Spinal cord (tissue), 10 donors: ENCODE results near the gene FAM168A. TPM values are rescaled to one million over a fixed set of nuclear protein-coding genes. Genes with fewer than 3 reads are reported as not detected.

Source experiments
- DNase-seq, 6 donors: peaks; one replicate each; pipeline versions ENCODE4 v3.0.0 to v3.0.0-alpha.2; 2013 to 2015; ENCODE audit warnings: low spot score in 6 of 6, low read depth in 4 of 6
- H3K27ac ChIP-seq: one replicate; pipeline ENCODE4 v1.5.1; 2013; ENCODE audit warnings: low read depth, low read length, control low read depth
- H3K27me3 ChIP-seq: one replicate; pipeline ENCODE4 v1.6.1; 2013; ENCODE audit warnings: low read length; ENCODE audit not compliant: control insufficient read depth, insufficient read depth
- H3K36me3 ChIP-seq: one replicate; pipeline ENCODE4 v1.6.1; 2013; ENCODE audit warnings: low read length; ENCODE audit not compliant: control insufficient read depth, insufficient read depth
- H3K4me1 ChIP-seq: one replicate; pipeline ENCODE4 v1.6.1; 2013; ENCODE audit warnings: low read length; ENCODE audit not compliant: control insufficient read depth, insufficient read depth
- H3K4me3 ChIP-seq: one replicate; pipeline ENCODE4 v1.5.1; 2013; ENCODE audit warnings: low read depth, low read length, control low read depth
- H3K9me3 ChIP-seq: one replicate; pipeline ENCODE4 v1.6.1; 2013; ENCODE audit warnings: low read length; ENCODE audit not compliant: control insufficient read depth, insufficient read depth
- WGBS: methylation state at CpG from one replicate; pipeline ENCODE4 v1.1.5; 2013; ENCODE audit warnings: missing lambda C conversion rate; ENCODE audit not compliant: insufficient coverage; 5-methylcytosine and 5-hydroxymethylcytosine counted together
- polyA plus RNA-seq, 2 donors: library from polyadenylated mRNA; unstranded; fragments of 120-200 nt; gene quantifications; one replicate each; pipeline ENCODE4 v1.2.1, GENCODE V29; 2013; ENCODE audit not compliant: insufficient read length in 2 of 2
- total RNA-seq, 2 donors: library from RNA; depleted of rRNA in 1 of 2; stranded (reverse); fragments of 120-200 nt in 1 of 2; fragments of >200 nt in 1 of 2; gene quantifications; one replicate each; pipeline versions ENCODE4 v1.2.3 to v1.2.4, GENCODE V29; 2013 to 2014
- donor health status: healthy.

The FAM168A gene
- total and polyA plus RNA-seq, 4 donors, result 57.5 to 154 (median 103) TPM

DNA sequence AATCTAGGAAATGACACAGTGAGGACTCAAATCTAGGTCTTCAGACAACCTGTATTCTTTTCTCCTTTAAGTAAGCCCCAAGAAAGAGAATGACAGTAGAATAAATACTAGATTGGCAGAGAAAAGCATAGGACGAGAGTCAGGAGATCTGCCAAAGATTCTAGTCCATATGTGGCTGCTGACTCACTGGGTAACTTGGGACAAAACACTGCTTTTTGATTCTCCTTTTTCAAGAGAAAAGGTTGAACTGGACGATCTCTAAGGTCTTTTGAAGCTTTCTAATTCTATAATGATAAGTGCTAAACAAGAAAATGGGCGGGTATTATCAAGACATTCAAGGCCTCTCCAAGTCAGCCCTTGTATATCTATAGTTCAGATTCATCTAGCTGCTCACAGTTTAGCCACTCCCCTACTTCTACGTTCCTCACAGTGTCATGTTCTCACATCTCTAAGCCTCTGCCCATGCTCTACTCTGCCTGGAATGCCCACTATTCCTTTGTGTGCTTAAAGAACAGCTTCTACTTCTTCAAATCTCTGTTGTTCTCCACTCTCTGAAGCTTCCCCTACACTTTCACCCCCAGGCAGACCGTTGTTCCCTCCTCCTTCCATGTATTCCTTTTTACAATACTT lies 168.7 kb downstream of the FAM168A start:
- H3K36me3 ChIP-seq, result peaks cover 2% of the 10 kb centered on the region

DNA sequence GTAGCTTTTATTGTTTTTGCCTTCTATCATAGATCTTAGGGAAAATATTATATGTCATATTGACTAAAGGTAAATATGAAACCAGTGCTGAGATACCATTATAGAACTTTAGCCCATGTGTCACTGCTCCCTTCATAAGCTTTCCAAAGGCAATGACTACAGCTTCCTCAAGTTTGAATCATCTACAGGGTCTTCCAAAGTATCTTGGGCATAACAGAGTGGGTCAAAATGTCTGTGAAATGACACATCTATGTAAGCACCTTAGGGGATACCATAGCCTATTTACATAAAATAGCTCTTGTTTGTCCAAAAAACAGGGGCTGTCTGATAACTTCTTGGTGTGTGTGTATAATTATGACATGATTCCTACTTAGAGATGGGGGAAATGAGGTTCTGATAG lies 169.2 kb downstream of the FAM168A start:
- H3K4me1 ChIP-seq, result peaks cover 10% of the 10 kb centered on the region
- no peaks in the 10 kb centered on the region for H3K27me3 ChIP-seq
- no peak for DNase-seq
- no peak overlapping the region for H3K27ac ChIP-seq
- H3K36me3 ChIP-seq, result peaks cover 2% of the 10 kb centered on the region
- no peaks in the 10 kb centered on the region for H3K9me3 ChIP-seq
- H3K4me3 ChIP-seq, result no peak overlapping the region

More for the DNA sequence above, 168.7 kb downstream of the FAM168A start:
- Histone ChIP-seq H3K4me3 (no peak overlapping the region), H3K9me3 (no peaks in the 10 kb centered on the region), H3K27me3 (no peaks in the 10 kb centered on the region), H3K4me1 (peaks cover 10% of the 10 kb centered on the region), H3K27ac (no peak overlapping the region)
- WGBS, result 88% methylated on average over 4 of the region's 5 CpGs
- DNase-seq, result no peak

DNA sequence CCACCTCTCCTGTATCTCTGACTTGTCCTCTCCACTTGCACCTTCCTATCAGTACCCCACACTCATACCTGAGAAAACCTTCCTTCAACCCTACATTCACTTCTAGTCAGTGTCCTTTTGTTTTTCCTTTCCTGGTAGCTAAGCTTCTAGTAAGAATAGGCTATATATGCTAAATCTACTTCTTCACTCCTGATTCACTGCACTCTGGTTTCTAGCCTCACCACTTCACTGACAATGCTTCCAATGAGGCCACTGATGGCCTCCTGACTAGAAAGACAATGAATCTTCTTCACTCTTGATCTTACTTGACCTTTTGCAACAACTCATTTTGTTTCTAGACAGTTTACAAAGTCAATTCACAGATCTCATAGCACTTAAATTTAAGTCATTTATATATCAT lies 169.7 kb downstream of the FAM168A start:
- H3K36me3 ChIP-seq, result peaks cover 2% of the 10 kb centered on the region
- H3K9me3 ChIP-seq, result no peaks in the 10 kb centered on the region

DNA sequence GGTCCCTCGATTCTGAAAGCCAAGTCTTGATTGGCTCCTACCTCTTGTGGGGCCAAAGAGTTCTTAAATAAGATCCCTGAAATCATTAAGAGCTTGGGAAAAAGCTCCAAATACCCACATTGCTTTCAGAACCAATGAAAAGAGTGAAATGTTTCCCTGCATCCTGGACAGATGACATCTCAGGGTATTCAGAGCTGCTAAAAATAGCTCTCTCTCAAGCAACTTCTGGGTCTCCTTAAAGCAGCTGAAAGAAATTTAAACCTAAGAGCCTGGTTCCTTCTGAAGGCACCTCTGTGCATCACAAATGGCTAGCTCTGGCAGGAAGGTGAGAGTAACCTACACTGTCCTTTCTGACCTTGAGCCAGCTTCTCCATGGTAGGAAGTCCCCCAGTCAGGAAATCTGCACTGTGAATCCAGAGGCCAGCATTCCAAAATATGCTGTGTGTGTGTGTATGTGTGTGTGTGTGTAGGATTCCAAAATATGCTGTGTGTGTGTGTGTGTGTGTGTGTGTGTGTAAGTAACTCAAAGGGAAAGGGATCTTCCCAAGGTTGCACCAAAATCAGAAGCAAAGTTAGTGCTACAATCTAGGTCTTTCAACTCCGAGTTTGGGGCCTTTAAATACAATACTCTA lies 171.6 kb downstream of the FAM168A start:
- Histone ChIP-seq H3K9me3 (no peaks in the 10 kb centered on the region), H3K4me3 (no peak overlapping the region), H3K36me3 (peaks cover 2% of the 10 kb centered on the region), H3K27ac (peak overlapping the region; percentile 45), H3K4me1 (peaks cover 10% of the 10 kb centered on the region), H3K27me3 (no peaks in the 10 kb centered on the region)
- 67% methylated on average over 1 of the region's 2 CpGs for WGBS
- DNase-seq, result peak in 2 of 6 donors; percentile 22 to 67

More for the DNA sequence above, 169.7 kb downstream of the FAM168A start:
- Histone ChIP-seq H3K4me3 (no peak overlapping the region), H3K27me3 (no peaks in the 10 kb centered on the region), H3K4me1 (peaks cover 10% of the 10 kb centered on the region), H3K27ac (no peak overlapping the region)
- DNase-seq, result no peak

DNA sequence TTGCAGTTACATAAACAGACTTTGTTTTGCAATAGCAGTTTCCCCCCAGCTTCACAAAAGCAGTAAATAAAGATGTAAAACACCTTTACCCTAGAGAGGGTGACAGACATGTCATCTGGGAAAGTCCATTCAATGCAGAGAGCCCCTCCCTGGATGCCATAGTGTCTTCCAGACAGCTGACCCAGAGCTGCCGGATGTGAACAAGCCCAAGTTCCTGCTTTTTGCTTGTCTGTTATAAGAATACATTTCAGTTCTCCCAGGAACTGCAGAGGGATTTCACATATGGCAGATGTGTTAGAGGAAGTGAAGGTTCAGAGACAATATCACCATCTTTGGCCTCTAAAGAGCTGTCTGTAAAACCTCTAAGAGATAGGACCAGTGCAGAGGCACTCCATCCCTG lies 172.8 kb downstream of the FAM168A start:
- WGBS, result no CpG with 5 or more reads among the region's 1 CpG
- Histone ChIP-seq H3K27me3 (no peaks in the 10 kb centered on the region), H3K4me3 (no peak overlapping the region), H3K27ac (no peak overlapping the region), H3K4me1 (peaks cover 10% of the 10 kb centered on the region), H3K36me3 (peaks cover 1% of the 10 kb centered on the region), H3K9me3 (no peaks in the 10 kb centered on the region)
- DNase-seq, result no peak

DNA sequence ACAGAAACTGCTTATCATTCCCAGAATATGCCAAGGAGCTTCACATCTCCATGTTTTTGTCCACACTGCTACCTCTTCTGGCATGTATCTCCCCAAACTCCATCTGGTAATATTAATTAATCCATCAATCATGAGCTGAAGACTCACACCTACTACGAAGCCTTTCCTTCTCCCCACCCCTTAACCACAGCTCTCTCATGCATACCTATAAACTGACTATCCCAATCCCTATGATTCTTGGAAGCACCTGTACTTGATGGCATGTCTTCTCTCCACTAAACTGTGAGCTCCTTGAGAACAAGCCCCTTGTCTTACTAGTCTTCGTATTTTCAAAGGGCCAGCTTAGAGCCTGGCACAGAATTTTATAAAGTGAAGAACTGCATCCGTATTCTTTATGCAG lies 174.4 kb downstream of the FAM168A start:
- H3K36me3 ChIP-seq, result no peaks in the 10 kb centered on the region
- H3K27ac ChIP-seq, result no peak overlapping the region
- no peak for DNase-seq
- no peaks in the 10 kb centered on the region for H3K27me3 ChIP-seq
- H3K4me1 ChIP-seq, result peaks cover 10% of the 10 kb centered on the region
- WGBS, result 91% methylated on average over 2 of the region's 3 CpGs
- no peaks in the 10 kb centered on the region for H3K9me3 ChIP-seq
- H3K4me3 ChIP-seq, result no peak overlapping the region

DNA sequence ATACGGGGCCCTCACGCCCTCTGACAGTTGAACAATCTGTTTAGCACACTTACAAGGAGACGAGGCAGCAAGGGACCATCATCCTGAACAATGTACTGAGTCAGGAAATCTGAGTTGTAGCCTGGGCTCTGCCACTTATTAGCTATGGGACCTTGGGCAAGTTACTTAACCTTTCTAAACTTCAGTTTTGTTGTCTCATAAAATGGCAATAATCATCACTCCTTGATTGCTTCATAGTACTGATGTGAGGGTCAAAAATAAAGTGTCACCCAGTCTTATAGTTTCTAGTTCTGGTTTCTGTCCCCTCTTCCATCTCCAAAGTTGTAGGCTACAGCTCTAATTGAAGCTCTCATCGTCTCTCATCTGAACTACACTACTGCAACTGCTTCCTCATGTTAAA lies 175.0 kb downstream of the FAM168A start:
- Histone ChIP-seq H3K36me3 (peaks cover under 1% of the 10 kb centered on the region), H3K4me1 (peaks cover 10% of the 10 kb centered on the region), H3K27ac (no peak overlapping the region), H3K9me3 (no peaks in the 10 kb centered on the region), H3K27me3 (no peaks in the 10 kb centered on the region), H3K4me3 (no peak overlapping the region)
- 89% methylated on average over 4 of the region's 4 CpGs for WGBS
- no peak for DNase-seq

DNA sequence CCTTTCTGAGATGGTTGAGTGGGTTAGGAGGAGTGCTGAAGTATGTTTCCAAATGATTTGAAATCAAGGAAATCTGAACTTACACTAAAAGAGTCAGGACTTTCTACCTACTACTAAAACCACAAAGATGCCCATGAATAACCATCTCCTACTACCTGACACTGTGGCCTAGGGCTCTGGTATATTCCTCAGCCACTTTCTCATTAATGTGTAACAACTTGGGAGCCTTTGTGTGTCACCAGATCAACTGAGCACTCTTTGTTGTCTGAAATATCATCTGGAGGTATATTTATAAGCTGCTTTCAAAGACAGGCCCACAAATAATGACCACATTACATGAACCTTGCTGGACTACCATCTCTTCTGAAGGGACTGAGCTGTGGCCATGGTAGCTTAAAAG lies 177.8 kb downstream of the FAM168A start:
- no peaks in the 10 kb centered on the region for H3K9me3 ChIP-seq
- peaks cover 3% of the 10 kb centered on the region for H3K4me1 ChIP-seq
- no peak overlapping the region for H3K4me3 ChIP-seq
- no peak for DNase-seq
- H3K27ac ChIP-seq, result no peak overlapping the region
- H3K36me3 ChIP-seq, result peaks cover 6% of the 10 kb centered on the region
- H3K27me3 ChIP-seq, result no peaks in the 10 kb centered on the region

DNA sequence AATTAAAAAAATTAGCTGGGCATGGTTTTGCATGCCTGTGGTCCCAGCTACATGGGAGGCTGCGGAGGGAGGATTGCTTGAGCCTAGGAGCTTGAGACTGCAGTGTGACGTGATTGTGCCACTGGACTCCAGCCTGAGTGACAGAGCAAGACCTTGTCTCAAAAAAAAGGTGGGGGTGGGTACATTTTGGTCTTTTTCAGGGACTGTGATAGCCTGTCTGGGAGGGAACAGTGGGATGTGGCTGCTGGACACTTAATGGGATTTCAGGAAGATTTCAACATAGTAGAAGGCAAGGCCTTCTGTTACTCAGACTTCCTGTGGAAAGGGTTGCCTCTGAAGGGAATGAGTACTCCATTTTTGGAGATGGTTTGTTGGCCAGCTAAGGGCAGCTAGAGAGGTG lies 181.1 kb downstream of the FAM168A start:
- no peak for DNase-seq
- Histone ChIP-seq H3K27me3 (no peaks in the 10 kb centered on the region), H3K4me3 (no peak overlapping the region), H3K36me3 (peaks cover 6% of the 10 kb centered on the region), H3K9me3 (no peaks in the 10 kb centered on the region), H3K27ac (peak overlapping the region; percentile 10), H3K4me1 (peaks cover 3% of the 10 kb centered on the region)
- 95% methylated on average over 2 of the region's 2 CpGs for WGBS

DNA sequence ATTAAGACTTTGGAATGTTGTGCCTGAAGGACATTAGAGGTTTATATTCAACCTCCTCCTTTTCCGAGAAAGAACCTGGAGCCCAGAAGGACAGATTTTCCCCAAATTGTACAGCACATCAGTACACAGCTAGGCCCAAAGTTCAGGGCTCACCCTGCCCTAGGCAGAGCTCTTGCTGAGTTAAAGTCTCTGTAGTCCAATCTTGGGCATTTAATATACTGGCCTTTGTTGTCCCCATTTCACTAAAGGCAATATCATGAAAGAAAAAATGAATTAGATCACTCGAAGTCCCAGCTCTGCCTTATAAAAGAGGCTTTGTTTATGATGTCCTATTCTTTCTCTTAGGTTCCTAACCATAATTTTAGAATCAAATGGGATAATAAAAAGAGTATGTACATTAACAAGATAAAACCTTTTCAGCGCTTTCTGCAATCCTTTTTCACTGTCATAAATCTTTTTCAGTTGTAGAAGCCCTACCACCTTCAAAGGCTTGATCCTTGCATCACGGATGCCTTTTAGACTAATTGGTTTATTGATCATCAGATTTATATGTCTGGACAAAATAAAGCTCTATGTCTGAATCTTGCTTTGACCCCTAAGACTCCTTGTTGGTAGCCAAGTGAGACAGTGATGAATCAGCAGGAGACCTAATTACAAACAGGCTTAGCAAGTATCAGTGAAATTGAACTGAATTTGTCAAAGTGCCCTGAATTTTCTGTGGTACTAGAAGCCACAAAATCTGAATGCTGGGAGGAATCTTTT lies 181.9 kb downstream of the FAM168A start:
- H3K27ac ChIP-seq, result peak overlapping the region; percentile 50
- no peak for DNase-seq
- no CpG with 5 or more reads among the region's 4 CpGs for WGBS

More for the DNA sequence above, 181.9 kb downstream of the FAM168A start:
- H3K9me3 ChIP-seq, result no peaks in the 10 kb centered on the region
- no peaks in the 10 kb centered on the region for H3K27me3 ChIP-seq
- peaks cover 3% of the 10 kb centered on the region for H3K4me1 ChIP-seq
- no peak overlapping the region for H3K4me3 ChIP-seq
- peaks cover 12% of the 10 kb centered on the region for H3K36me3 ChIP-seq
